DND-41 (cell line): ENCODE data around the gene CADPS.

Experiments
- EZH2 ChIP-seq: IDR thresholded peaks from 3 replicates; pipeline ENCODE4 v1.6.1; 2012; ENCODE audit warnings: borderline replicate concordance, low read depth, mild to moderate bottlenecking, moderate library complexity, low read length, inconsistent platforms; ENCODE audit not compliant: severe bottlenecking
- TF ChIP-seq, protein P1 (sequence below): IDR thresholded peaks from 2 replicates; pipeline ENCODE4 v1.5.1; 2012; ENCODE audit warnings: borderline replicate concordance, low read length, moderate library complexity, mild to moderate bottlenecking; ENCODE audit not compliant: poor library complexity, severe bottlenecking; ENCODE audit errors: extremely low read depth

DNA sequence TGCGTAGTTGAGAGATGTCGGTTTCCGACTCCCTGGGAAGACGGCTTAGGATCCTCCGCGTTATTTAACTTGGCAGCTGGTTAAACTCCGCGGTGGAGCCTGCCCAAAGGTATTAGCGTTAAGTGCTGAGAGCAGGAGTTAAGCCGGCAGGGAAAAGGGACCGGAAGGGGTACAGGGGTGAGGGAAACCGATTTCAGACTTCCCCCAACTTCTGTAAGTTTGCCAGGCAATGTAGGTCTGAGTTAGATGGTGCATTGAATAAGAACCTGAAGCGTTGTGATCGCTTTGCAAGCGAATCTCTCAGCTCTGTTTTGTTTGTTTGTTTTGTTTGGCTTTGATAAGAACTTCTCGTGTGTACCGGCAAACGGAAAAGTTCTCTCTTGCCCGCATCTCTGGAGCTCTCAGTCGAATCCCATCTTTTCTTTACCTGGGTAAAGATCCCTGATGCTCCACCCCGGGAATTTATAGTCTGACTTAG lies 495.9 kb downstream of the CADPS start:
- TF ChIP-seq, protein P1, sequence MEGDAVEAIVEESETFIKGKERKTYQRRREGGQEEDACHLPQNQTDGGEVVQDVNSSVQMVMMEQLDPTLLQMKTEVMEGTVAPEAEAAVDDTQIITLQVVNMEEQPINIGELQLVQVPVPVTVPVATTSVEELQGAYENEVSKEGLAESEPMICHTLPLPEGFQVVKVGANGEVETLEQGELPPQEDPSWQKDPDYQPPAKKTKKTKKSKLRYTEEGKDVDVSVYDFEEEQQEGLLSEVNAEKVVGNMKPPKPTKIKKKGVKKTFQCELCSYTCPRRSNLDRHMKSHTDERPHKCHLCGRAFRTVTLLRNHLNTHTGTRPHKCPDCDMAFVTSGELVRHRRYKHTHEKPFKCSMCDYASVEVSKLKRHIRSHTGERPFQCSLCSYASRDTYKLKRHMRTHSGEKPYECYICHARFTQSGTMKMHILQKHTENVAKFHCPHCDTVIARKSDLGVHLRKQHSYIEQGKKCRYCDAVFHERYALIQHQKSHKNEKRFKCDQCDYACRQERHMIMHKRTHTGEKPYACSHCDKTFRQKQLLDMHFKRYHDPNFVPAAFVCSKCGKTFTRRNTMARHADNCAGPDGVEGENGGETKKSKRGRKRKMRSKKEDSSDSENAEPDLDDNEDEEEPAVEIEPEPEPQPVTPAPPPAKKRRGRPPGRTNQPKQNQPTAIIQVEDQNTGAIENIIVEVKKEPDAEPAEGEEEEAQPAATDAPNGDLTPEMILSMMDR, result no peak
- no peak for TF ChIP-seq EZH2
